Astrocyte of the hippocampus (primary cell): Measurements from ENCODE around the gene PRR16.

Source experiments
- DNase-seq: peaks from one replicate; pipeline ENCODE4 v3.0.0; 2011; ENCODE audit warnings: low read depth, low spot score

PRR16 gene

GRCh38 chr5:120730214-120730613, 266.1 kb downstream of the PRR16 start:
- DNase-seq: no peak

- peak; percentile 3 for DNase-seq
These were observed 269.9 kb downstream of the PRR16 start for GRCh38 chr5:120734033-120734432.

- no peak for DNase-seq
These were observed 271.0 kb downstream of the PRR16 start for GRCh38 chr5:120735076-120735475.
